Measurements from ENCODE around the gene ARPC1B.
"Not testable (repeated sequence)": the region's sequence is repeated elsewhere in the genome, so short reads cannot be mapped to it uniquely, and the experiment has no call there.

The ARPC1B gene

DNA sequence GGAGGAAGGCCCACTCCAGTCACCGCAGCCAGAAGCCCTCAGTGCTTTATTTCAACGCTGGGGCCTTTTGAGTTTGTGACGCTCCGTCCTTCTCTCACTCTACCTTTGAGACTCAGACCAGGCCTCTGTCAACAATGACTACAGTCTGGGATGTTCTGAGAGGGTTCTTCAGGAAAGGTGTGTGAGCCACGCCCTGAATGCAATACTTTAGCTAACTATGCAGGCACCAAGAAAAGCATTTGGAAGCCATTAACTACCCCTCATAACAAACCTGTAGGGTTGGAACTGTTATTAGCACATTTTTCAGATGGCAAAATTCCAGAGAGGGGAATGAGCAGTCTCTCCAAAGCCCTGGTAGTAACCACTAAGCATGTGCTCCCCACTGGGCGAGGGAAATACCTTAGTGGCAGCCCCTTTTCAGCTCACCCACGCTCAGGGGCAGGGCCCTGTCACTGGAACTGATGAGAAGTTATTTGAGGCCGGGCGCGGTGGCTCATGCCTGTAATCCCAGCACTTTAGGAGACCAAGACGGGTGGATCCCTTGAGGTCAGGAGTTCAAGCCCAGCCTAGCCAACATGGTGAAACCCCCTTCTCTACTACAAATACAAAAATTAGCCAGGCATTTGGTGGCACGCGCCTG lies 5.7 kb upstream of the ARPC1B start:
- DNase-seq (no peak), ATAC-seq (no peak)

DNA sequence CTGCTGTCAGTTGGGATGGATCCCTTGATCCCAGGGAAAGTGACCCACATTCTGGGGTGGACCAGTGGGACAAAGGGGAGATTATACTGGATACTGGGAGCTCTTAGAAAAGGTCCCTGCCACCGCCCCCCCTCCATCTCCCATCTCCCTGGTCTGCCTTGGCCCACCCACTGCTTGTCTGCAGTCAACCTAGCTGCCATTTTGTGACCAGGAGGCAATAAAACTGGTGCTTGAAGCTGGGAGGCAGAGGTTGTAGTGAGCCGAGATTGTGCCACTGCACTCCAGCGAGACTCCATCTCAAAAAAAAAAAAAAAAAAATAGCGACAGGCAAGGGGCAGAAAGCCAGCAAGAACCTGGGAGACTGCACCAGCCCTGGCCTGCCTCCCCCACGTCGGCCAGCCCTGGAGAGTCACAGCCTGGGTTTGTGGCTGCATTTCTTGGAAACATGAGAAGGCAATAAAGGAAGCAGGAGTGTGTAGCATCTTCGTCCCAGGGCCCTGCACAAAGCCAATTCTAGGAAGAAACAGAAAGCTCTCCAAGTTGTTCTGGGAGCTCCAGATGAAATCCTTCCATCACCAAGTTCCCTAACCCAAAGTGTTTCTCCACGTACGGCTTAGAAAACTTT lies 4.7 kb upstream of the ARPC1B start:
- DNase-seq (no peak), ATAC-seq (no peak)

DNA sequence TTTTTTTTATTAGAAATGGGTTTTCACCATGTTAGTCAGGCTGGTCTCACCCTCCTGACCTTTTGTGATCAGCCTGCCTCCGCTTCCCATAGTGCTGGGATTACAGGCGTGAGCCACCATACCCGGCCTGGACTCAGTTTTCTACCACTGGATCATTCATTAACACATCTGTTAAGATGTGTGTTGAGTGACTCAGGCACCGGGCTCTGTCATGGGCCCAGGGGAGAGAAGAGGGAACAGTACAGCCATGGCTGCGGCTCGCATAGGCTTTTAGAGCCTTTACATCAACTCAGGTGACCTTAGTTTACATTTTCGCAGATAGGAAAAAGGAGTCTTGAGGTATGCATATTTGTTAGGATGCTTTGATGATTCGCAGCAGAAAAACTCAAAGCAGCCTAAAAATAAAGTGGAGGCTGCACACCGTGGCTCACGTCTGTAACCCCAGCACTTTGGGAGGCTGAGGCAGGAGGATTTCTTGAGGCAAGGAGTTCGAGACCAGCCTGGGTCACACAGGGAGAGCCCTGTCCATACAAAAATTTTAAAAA lies 3.1 kb upstream of the ARPC1B start:
- DNase-seq = no peak
- no peak for ATAC-seq

DNA sequence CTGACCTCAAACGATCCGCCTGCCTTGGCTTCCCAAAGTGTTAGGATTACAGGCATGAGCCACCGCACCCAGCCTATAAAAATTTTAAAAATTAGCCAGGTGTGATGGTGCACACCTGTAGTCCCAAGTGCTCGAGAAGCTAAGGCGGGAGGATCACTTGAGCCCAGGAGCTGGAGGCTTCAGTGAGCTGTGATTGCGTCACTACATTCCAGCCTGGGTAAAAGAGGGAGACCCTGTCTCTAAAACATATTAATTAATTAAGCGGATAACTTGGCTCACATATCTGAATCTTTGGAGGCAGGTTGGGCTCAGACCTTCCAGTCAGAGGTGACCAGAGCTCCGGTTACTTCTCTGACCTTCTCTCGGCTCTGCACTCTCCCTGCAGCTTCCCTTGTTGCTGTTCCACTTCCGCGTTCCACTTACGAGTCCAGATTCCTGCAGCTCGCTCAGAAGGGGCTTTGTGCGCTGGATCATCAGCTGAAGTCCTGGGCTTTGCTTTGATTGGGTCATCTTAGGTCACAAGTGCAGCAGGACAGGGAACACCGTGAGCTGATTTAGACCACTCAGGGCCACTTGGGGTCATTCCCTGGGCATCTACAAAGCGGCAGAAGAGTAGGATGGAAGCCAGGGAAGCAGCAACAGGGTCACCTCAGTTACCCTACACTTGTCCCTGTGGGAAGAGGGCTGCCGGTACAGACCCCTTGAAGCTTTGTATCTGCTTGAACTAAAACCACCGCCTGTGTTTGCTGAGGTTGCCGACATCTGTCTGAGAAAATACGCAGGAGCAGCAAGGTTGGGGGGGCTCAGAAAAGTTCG lies 2.0 kb upstream of the ARPC1B start:
- no peak for DNase-seq
- ATAC-seq = no peak

DNA sequence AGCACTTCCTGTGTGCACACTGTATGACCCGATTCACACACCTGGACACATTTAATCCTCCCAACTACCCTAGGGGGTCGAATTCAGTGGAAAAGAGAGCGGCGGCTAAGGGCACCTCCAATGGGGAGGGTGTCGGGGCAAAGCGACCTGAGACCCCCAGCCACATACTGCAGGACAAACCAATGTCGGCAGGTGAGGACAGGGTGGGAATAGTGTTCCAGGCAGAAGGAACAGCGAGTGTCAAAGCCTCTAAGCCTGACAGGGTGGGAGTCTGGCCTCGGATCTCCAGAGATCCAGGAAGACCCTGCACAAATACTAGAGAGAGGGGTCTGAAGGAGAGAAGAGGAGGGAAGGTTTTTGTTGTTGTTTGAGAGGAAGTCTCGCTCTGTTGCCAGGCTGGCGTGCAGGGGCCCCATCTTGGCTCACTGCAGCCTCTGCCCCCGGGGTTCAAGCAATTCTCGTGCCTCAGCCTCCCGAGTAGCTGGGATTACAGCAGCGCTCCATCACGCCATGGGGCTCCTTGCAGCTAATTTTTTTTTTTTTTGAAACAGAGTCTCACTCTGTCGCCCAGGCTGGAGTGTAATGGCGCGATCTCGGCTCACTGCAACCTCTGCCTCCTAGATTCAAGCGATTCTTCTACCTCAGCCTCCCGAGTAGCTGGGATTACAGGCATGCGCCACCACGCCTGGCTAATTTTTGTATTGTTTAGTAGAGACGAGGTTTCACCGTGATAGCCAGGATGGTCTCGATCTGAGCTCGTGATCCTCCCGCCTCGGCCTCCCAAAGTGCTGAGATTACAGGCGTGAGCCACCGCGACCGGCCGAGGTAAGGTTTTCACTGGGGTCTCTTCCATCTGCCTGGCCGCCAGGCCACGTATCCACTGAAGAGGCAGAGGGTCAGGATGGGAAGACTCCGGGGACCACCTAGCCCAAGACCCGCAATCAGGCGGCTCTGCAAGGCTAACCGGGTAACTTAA lies 1.2 kb upstream of the ARPC1B start:
- ATAC-seq = no peak
- no peak for DNase-seq

DNA sequence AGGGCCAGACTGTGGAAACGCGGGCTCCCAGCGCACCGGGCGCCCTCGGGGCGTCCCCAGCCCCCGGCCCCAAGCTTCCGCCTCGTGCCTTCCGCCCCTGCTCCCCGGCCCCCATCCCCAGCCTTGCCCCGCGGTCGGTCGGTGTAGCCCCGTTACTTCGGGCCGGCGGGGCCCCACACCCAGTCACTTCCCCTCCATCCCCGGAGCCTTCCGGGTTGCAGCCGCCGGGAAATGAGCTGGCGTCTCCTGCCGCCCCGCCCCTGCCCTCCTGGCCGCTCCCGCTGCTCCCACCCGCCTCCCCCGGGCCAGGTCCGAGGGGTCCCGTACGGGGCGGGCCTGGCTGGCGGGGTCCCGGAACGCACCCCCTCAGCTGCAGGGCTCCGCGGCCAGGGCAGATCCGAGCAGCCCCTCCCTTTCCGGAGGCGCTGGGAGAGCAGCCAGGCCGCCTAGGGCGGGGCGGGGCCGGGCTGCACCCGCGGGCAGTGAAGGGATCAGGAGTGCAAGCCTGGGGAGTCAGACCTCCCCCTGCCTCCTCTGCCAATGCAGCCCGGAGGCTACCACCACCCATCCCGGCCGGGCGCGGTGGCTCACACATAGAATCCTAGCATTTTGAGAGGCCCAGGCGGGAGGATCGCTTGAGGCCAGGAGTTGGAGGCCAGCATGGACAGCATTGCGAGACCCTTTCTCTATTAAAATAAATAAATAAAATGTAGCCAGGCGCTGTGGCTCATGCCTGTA lies 709 bp downstream of the ARPC1B start:
- ATAC-seq (peak; percentile 58), DNase-seq (peak; percentile 76)

DNA sequence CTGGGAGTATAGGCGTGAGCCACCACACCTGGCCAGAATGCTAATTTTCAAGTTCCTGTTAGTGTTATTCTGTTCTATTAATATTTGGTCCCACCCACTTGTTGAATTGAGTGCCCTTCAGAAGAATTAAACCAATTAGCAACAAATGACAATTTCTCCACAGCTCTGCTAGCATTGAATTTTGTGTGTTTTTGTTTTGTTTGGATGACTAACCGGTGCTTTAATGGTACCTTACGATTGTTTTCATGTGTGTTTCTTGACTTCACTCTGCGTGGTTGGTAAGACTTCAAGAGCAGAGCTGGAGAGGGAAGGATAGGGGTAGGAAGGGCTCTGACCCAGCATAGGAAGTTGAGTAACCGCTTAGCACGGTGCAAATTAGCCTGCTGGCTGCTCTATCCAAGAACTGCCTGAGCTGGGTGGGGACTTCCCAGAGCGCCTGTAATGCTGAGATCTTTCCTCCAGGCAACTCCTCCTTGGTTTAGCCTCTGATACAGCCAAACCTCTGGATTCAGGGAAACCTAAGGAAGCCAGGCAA lies 4.6 kb downstream of the ARPC1B start:
- DNase-seq (peak; percentile 54), ATAC-seq (peak; percentile 8)

DNA sequence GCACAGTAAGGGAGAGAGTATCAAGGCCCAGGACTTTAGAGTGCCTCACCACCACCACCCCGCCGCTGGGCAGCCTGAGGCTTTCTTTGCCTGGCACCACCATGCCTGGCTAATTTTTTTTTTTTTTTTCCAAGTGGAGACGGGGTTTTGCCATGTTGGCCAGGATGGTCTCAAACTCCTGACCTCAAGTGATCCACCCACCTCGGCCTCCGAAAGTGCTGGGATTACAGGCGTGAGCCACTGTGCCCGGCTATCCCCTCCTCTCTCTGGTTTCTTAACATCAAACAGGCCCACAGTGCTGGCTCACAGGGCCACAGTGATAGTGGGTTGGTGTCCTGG lies 5.1 kb downstream of the ARPC1B start:
- DNase-seq, ATAC-seq: not testable (repeated sequence)

DNA sequence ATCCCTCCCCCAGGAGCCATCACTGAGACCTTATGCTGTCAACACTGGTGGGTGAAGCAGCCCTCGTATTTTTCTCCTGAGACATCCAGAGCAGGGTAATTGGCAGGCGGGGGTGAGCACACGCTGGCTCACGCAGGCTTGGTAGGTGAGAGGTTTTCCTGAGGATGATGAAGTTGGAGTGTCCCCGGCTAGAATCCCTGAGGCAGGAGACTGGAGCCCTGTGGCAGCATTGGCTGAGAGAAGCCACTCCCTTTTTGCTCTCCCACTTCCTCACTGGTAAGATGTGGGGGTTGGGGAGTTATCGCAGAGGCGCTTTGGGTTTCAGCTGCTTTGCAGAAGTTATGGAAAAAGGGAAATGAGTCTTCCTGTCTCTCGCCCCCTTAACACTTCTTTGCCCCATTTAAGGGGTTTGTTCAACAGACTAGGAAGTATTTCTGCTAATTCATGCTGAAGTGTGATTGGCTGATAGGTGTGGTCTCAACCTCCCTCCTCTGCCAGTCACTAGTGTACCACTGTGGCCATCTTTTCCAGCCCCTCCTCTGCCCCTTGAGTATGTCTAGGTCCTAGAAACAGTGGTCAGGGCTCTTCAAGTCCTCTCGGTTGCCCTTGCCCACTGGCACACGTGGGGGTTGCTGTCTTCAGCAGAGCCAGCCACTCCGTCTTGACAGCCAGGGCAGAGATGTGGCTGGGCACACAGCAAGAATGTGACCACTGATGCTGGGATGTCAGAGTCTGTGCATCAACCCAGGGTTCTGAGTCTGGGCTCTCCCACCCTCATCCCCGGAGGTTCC lies 5.7 kb downstream of the ARPC1B start:
- DNase-seq (peak; percentile 61), ATAC-seq (peak; percentile 50)

DNA sequence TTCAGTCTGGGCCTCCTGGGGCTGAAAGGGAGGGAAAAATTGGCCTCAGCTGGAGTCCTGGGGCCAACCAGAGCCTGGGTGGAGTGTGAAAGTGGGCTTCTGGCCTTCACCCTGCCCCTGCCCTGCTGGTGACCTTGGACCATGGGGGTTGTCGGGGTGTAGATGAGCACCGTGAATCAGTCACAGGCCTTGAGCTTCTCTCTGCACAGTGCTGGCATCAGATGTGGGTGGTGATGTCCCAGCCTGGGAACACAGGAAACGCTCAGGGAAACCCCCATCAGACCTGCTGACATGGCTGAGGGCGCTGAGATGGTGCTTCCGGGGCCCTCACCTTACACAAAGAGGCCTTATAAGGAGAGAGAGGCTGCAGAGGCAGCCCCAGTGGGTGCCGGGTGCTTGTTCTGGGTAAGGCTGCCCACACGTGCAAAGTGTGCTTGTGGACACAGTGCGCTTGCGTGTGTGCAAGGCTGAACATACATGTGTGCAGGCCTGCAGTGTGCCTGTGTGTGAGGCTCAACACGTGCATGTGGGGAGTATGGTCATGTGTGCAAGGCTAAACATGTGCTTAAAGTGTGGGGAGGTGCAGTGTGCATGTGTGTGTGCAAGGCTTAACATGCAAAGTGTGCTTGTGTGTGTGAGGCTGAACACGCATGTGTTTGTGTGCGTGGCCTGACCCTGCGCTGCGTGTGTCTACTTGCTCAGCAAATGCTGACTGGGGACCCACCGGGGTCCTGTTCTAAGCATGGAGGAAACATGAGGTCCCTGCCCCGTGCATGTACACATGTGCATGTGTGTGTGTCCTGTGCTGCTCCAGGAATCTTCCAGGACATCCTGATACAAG lies 6.5 kb downstream of the ARPC1B start:
- ATAC-seq (peak; percentile 89), DNase-seq (peak; percentile 87)

DNA sequence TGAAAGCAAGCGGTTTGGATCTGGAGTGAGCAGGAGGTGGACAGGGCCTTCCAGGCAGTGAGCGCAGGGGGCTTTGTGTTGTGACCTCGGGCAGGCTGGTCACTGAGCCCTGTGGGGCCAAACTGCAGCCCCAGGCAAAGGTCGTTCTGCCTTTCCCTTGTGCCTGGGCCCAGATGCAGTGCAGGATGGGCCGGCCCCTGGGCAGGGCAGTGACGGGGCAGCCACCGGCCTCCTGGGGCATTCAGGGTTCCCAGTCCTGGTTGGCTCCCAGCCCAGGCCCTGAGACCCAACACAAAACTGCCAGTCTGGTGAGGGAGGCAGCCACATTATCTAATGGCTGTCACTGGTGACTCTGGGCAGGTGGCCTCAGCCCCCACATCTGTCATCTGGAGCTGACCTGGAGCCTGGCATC lies 7.1 kb downstream of the ARPC1B start:
- ATAC-seq = no peak
- no peak for DNase-seq

DNA sequence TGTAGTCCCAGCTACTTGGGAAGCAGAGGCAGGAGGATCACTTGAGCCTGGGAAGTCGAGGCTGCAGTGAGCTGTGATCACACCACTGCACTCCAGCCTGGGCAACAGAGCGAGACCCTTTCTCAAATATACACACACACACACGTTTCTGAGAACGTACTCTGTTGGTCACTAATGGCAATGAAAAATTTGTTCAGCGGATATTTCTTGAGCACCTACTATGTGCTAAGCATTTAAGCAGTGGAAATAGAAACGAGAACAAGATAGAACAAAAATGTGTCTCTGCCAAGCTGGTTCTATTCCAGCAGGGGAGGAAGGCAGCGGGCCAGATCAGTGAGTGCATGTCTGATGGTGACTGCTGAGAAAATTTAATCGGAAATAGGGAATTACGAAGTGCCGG lies 8.7 kb downstream of the ARPC1B start:
- DNase-seq (no peak), ATAC-seq (no peak)

DNA sequence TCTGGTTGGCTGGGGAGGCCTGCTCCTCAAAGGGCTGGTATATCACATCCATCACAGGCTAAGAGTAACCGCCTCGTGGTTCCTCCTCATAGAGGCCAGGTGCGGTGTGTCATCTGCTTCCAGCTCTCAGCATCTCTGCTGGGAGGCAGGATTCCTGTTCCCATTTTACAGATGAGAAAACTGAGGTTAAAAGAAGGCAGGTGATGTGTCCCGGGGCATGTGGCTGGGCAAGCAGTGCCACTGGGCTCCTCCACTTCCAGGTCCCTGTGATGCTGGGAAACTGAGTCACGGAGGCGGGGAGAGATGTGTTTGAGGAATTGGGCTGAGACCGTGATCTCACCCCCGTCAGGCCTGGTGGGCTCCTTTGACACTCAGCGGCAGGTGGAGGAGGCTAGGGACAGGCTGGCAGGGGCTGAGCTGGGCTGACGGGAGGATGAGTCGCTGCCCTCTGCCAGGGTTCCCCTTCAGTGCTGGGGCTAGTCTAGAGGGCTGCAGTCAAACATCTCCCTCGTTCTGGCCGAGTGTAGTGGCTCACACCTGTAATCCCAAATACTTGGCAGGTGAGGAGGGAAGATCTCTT lies 9.4 kb downstream of the ARPC1B start:
- no peak for DNase-seq
- ATAC-seq = no peak

DNA sequence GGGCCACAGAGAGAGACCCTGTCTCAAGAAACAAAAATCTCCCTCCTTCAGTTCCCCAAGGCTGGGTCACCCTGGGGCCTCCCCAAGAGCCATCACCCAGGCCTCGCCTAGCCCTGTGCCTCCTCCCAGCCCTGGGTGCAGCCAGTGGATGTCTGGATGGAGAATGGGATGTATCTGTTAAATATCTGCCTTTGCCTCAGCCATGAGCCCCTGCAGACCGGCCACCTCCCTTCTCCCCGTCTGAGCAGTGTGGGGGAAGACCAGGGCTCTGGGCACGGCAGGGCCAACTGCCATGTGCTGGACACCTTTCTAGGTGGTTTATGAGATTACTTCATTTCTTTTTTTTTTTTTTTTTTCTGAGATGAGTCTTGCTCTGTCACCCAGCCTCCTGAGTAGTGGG lies 10.0 kb downstream of the ARPC1B start:
- no peak for ATAC-seq
- DNase-seq = no peak

DNA sequence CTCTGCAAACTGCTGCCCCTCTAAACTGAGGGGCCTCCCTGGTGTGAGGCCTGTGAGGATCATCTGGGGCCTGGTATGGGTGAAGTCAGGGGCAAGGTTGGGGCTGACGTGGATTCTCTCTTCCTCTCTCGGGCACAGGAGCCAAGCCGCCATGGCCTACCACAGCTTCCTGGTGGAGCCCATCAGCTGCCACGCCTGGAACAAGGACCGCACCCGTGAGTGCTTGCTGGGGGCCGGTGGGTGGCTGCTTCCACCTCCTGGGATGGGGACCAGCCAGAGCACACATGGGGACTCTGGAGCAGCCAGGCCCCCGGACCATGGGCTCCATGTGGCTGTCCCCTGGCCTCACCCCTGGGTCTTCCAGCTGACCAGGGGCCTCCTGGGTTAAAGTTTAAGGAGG lies 11.0 kb downstream of the ARPC1B start:
- ATAC-seq (no peak), DNase-seq (no peak)

DNA sequence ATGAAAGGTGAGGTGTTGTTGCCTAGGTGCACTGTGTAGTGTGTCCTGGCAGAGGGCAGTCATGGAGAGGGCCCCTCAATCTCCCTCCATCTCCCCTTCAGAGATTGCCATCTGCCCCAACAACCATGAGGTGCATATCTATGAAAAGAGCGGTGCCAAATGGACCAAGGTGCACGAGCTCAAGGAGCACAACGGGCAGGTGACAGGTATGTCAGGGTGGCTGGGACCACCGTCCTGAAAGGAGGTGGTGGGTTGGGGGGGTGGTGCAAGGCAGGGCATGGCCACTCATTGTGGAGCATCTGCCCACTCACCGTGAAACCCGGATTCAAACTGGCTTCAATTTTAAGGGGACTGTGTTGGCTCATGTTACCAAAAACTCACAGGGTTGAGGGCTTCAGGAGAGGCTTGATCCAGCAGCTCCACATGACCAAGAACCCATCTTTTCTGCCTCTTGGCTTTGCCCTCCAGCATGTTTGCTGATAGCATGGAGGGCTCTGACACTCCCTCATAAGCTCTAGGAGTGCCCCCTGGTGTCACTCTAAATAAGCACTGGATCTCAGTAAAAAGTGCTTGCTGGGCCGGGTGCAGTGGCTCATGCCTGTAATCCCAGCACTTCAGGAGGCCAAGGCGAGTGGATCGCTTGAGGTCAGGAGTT lies 12.2 kb downstream of the ARPC1B start:
- DNase-seq (no peak), ATAC-seq (peak; percentile 57)

DNA sequence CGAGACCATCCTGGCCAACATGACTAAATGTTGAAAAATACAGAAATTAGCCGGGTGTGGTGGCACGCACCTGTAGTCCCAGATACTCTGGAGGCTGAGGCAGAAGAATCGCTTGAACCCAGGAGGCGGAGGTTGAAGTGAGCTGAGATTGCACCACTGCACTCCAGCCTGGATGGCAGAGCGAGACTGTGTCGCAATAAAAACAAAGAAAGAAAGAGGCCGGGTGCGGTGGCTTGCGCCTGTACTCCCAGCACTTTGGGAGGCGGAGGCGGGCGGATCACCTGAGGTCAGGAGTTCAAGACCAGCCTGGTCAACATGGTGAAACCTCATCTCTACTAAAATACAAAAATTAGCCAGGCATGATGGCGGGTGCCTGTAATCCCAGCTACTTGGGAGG lies 12.7 kb downstream of the ARPC1B start:
- DNase-seq, ATAC-seq: not testable (repeated sequence)

DNA sequence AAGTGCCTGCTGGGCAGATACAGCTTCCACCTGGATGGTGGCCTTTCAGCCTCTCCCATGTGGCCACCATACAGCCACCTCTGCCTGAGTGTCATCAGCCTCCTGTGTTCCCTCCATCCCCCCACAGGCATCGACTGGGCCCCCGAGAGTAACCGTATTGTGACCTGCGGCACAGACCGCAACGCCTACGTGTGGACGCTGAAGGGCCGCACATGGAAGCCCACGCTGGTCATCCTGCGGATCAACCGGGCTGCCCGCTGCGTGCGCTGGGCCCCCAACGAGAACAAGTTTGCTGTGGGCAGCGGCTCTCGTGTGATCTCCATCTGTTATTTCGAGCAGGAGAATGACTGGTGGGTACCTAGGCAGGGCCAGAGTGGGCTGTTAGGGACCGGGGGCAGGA lies 13.4 kb downstream of the ARPC1B start:
- no peak for DNase-seq
- ATAC-seq = no peak
